PC-3 (cell line): ENCODE results near the gene WBP4.

ENCODE experiments used
- EZH2 ChIP-seq: fragments of 300-600 bp; sonication (generic); IDR thresholded peaks from one replicate; pipeline ENCODE4 v1.6.1; 2017; ENCODE audit warnings: antibody characterized with exemption, mild to moderate bottlenecking, low read length; ENCODE audit not compliant: unreplicated experiment
- EZH2phosphoT487 ChIP-seq: fragments of 300-600 bp; sonication (generic); IDR thresholded peaks from 2 replicates; pipeline ENCODE4 v1.6.1; 2018; ENCODE audit warnings: mild to moderate bottlenecking, antibody characterized with exemption, low read length, borderline replicate concordance
- TF ChIP-seq, protein P1 (sequence below): fragments of 300-600 bp; sonication (generic); conservative IDR thresholded peaks from 2 replicates; pipeline ENCODE4 v1.5.1; 2017; ENCODE audit warnings: antibody characterized with exemption, low read depth, mild to moderate bottlenecking, low read length

GRCh38 chr13:41018602-41018948 is 42.7 kb upstream of the WBP4 start:
- TF ChIP-seq, protein P1, sequence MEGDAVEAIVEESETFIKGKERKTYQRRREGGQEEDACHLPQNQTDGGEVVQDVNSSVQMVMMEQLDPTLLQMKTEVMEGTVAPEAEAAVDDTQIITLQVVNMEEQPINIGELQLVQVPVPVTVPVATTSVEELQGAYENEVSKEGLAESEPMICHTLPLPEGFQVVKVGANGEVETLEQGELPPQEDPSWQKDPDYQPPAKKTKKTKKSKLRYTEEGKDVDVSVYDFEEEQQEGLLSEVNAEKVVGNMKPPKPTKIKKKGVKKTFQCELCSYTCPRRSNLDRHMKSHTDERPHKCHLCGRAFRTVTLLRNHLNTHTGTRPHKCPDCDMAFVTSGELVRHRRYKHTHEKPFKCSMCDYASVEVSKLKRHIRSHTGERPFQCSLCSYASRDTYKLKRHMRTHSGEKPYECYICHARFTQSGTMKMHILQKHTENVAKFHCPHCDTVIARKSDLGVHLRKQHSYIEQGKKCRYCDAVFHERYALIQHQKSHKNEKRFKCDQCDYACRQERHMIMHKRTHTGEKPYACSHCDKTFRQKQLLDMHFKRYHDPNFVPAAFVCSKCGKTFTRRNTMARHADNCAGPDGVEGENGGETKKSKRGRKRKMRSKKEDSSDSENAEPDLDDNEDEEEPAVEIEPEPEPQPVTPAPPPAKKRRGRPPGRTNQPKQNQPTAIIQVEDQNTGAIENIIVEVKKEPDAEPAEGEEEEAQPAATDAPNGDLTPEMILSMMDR: no peak
- TF ChIP-seq EZH2phosphoT487 (no peak), EZH2 (no peak)
